GM19043 (cell line): ENCODE results near the gene BATF2.
"Not testable (repeated sequence)": the region's sequence is repeated elsewhere in the genome, so short reads cannot be mapped to it uniquely, and the experiment has no call there.

Experiments
- ATAC-seq: cut with Tn5 transposase; IDR thresholded peaks from one replicate; pipeline ENCODE4 v1.9.1; 2021; ENCODE audit warnings: low read depth; ENCODE audit not compliant: unreplicated experiment

BATF2 gene

GRCh38 chr11:64996710-64997380 is at the start of gene BATF2:
Gene BATF2, minus strand, starts transcription at chr11:64996971. Its CDS starts 57 bp downstream, at chr11:64996914.
- ATAC-seq, result no peak

DNA sequence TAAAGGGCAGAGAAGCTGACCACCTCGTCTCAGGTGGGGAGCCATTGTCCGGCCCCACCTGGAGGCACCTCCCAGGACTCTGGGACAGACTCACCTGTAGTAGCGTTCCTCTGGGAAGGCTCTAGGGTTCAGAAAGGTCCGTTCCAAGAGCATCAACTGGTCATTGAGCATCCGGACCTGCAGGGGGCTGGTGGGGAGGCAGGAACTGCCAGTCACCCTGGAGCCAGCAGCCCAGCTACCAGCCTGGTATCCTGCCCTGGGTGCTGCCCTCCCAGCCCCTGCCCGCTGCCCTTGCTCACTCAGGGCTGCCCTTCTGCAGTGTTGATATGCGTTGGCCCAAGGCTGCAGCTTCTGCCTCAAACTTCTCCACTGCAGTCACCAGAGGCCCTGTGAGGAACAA is 49.0 kb upstream of the BATF2 start:
- no peak for ATAC-seq

DNA sequence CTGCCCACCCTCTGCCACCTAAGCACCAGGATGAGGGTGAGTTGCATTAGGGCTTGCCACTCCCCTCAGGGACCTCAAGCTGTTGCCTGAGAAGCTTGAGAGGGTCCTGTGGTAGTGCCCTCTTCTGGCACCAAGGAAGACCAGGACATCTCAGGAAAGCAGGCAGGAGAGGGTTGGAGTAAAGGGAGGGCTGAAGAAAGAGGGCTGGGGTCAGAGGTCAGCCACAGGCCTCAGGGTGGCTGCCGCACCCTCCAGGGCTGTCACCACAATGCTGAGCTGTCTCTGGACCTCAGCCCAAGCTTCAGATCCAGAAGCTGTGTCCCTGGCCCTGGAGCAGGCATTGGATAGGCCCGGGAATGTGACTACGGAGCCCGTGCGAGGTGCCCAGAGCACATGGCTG is 48.3 kb upstream of the BATF2 start:
- no peak for ATAC-seq

DNA sequence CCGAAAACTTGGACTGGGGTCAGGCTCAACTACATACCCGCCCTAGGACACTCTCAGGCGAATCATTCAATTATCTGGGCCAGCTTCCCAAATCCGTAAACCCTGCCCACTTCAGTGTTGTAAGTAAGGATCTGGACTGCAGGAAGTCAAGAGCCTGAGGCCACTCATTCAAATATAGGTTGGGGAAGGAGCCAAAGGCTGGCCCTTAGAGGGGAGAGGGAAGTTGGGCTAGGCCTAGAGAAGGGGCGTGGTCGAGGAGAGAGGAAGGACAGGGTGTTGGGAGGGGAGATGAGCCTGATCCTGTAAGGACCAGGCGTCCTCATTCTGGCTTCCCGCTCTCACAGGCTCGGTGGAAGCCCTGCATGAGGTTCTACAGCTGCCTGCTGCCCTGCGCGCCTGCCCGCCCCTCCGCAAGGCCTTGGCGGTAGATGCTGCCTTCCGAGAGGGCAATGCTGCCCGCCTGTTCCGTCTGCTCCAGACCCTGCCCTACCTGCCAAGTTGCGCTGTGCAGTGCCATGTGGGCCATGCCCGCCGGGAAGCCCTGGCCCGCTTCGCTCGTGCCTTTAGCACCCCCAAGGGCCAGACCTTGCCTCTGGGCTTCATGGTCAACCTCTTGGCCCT is 47.2 kb upstream of the BATF2 start:
- no peak for ATAC-seq

- ATAC-seq, result no peak
Observed at GRCh38 chr11:65042891-65043290, 46.1 kb upstream of the BATF2 start.

DNA sequence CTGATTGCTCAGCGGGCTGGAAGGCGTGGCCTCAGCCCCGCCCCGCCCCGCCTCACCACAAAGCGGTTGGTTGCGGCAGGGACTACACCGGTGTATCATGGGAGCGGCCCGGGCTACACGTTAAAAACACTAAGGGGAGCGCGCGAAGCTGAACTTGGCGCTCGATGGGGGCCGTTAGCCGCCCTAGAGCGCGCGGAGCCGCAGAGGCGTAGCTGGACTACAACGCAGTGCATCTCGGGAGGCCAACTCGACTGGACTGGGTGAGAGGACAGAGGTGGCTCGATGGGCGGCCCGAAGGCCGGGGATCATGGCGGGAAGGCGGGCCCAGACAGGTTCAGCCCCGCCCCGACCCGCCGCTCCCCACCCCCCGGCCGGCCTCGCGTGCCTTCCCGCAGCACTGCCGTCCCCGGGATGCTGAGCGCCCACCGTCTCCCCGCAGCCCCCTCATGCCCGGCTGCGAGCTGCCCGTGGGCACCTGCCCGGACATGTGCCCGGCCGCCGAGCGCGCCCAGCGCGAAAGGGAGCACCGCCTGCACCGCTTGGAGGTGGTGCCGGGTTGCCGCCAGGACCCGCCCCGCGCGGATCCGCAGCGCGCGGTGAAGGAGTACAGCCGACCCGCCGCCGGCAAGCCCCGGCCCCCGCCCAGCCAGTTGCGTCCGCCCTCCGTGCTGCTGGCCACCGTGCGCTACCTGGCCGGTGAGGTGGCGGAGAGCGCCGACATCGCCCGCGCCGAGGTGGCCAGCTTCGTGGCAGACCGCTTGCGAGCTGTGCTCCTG is 44.3 kb upstream of the BATF2 start, which contains the start of gene SAC3D1:
TSS of gene SAC3D1 (plus strand) at position 364 of the 776 bp plus-strand sequence. CDS start at position 447, 83 bp downstream.
- ATAC-seq, result peak; percentile 79

GRCh38 chr11:65040520-65040846 is 43.7 kb upstream of the BATF2 start:
- ATAC-seq, result no peak

DNA sequence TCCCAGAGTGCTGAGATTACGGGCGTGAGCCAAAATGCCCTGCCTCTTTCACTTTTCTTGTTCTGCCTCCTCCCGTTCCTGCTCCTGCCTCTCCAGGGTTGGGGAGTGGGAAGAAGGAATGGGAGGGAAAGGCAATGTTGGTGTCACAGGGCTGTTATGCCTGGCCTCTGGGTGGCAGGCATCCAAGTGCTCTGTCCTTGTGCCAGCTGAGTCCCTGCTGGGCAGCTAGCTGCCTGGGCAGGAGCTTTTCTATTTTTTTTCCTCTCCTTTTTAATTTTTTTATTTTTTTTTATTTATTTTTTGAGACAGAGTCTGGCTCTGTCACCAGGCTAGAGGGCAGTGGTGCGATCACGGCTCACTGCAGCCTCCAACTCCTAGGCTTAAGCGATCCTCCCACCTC is 40.2 kb upstream of the BATF2 start:
- no peak for ATAC-seq

- ATAC-seq, result no peak
Observed at GRCh38 chr11:65035579-65035978, 38.8 kb upstream of the BATF2 start.

- ATAC-seq, result no peak
Observed at GRCh38 chr11:65034423-65034822, 37.7 kb upstream of the BATF2 start.

DNA sequence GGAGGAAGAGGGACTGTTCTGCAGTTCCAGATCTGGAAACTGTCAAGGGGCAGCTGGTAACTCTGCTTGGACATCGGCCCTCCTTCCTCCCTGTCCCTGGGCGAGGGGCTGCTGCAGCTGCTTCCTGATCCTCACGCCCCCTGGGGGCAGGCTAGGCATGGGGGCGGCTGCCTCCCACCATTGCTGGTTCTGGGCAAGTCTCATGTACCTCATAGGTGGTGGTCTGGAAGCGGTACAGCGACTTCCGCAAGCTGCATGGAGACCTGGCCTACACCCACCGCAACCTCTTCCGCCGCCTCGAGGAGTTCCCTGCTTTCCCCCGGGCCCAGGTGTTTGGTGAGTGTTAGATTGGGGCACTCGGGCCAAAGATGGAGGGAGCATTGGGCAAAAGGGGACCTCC is 35.4 kb upstream of the BATF2 start:
- no peak for ATAC-seq

DNA sequence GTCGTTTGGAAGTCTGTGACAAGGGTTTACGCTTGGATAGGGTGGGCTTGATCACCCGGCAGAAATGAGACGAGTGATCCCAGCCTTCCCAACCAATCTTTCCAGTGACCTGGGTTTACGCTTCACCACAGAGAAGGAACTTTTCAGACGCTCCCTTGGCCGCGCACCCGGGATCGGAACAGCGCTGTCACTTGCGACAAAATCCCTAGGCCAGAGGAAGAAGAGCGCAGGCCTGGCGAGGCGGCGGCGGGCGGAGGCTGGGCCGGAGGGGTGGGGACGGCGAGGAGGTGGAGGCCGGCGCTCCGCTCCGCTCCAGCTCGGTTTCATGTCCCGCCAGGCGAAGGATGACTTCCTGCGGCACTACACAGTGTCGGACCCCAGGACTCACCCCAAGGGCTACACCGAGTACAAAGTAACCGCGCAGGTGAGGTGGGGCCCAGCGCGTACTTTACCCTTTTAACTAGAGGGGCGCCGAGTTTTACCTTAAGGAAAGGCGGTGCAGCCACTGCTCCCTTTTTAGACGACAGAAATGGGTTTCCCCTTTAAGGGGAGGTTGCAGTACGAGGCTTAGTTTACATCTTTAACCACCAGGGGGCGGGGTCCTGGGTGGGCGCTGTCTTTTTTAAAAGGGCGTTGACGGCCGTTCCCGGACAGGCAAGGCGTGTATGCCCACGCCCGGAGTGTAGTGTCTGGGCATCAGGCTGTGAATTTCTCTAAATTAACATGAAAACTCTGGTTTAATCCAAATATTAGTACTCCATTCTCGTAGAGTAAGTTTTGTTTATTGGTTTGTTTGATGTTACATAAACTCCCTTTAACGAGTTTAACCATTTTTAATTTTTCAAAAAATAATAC is 30.7 kb upstream of the BATF2 start, which contains the start of gene SNX15:
TSS of gene SNX15 (plus strand) at position 227 of the 855 bp plus-strand sequence. CDS start at position 326, 99 bp downstream.
- ATAC-seq, result peak; percentile 79

DNA sequence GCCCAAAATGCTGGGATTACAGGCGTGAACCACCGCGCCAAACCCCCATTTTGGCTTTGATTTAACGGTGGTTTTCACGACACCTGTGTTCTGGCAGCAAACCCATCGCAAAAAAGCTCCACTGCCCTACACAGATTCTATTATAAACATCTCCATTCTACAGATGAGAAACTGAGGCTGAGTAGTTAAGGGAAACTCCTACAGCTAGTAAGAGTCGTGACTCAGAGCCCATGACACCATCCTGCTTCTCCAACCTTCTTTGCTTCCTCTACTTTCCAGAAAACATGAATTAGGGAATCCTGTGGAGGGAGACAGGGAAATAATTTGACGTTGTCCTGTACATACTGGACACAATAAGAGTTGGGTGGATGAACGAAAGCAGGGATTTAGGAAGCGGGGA is 30.0 kb upstream of the BATF2 start:
- no peak for ATAC-seq

DNA sequence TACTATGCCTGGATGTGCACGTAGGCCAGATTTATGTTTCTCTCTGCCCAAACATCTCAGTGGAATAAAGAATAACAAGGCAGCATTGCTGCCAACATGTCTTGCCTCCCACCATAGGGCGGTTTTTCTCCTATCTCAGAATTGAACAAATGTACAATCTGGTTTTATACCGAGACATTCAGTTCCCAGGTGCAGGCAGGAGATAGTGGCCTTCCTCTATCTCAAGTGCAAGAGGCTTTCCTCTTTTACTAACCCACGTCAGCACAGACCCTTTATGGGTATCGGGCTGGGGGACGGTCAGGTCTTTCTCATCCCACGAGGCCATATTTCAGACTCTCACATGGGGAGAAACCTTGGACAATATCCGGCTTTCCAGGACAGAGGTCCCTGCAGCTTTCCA is 26.7 kb upstream of the BATF2 start:
- not testable (repeated sequence) for ATAC-seq

- ATAC-seq, result no peak
Observed at GRCh38 chr11:65021509-65021908, 24.7 kb upstream of the BATF2 start.

DNA sequence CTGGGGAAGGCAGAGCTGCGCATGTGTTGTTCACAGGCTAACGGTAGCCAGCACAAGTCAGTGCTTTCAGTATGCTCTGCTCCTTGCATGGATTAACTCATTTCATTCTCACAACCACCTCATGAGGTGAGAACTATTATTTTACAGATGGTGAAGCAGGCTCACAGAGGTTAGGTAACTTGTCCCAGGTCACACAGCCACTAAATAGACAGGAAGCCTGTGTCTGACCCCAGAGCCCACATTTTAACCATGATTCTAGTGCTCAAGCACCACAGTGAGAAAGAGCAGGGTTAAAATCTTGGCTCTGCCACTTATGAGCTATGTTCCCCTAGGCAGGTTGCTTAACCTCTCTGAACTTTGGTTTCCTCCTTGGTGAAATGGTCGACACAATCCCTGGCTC is 24.2 kb upstream of the BATF2 start:
- no peak for ATAC-seq

DNA sequence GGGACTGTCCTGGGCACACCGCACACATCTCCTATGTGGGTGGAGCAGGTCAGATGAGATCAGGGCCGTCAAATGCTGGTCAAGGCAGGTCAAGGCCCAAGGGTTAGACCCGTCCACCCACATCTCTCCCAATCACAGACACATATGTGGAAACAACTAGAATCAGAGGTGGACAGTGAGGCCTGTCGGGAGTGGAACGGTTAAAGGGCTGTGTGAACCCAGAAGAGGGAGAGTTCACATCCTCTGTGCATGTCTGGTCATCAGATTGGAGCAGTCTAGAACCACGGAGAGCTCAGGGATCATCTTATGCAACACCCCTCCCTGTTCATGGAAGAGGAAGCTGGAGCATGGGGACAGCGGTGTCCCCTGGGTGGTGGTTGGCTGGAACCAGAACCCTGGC is 23.1 kb upstream of the BATF2 start:
- no peak for ATAC-seq

DNA sequence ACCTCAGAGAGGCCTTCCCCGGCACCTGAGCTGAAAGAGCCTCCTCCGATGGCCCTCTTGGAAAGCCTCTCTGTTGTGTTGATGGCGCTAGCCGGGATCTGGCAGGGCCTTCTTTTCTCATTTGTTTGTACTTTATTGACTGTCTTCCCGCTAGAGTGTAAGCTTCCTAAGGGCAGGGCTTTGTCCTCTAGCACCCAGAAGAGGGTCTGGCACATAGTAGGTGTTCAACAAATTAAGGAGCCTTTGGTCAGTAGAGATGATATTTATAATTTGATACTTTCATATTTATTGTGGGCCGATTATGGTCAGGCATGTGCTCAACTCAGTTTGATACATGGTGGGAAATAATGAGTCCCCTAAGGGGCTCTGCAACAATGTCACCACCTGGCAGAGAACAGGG is 21.2 kb upstream of the BATF2 start:
- ATAC-seq, result no peak

GRCh38 chr11:65016705-65017104 is 19.9 kb upstream of the BATF2 start:
- ATAC-seq, result no peak

GRCh38 chr11:65014726-65015227 is 18.0 kb upstream of the BATF2 start:
- ATAC-seq, result no peak
